ENCODE results near the gene PPP1R1C. TPM values are rescaled to one million over a fixed set of nuclear protein-coding genes. Genes with fewer than 3 reads are reported as not detected.

PPP1R1C gene
- total and polyA plus RNA-seq, 2 of the 13 experiments (the other 11 are each of a cell fraction or from before 2014, with no cell fraction given) = 1.5 to 3.5 TPM

- no peak for TF ChIP-seq ZHX2 (IDR thresholded peaks at IDR 0.05; ENCODE audit: low read depth)
- no peak for TF ChIP-seq ZHX2 (CRISPR knock-in tag; IDR thresholded peaks at IDR 0.05; ENCODE audit: borderline replicate concordance)
- TF ChIP-seq, protein P1, sequence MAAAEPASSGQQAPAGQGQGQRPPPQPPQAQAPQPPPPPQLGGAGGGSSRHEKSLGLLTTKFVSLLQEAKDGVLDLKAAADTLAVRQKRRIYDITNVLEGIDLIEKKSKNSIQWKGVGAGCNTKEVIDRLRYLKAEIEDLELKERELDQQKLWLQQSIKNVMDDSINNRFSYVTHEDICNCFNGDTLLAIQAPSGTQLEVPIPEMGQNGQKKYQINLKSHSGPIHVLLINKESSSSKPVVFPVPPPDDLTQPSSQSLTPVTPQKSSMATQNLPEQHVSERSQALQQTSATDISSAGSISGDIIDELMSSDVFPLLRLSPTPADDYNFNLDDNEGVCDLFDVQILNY (CRISPR knock-in tag; conservative IDR thresholded peaks at IDR 0.05) = no peak
- TF ChIP-seq, protein P2, sequence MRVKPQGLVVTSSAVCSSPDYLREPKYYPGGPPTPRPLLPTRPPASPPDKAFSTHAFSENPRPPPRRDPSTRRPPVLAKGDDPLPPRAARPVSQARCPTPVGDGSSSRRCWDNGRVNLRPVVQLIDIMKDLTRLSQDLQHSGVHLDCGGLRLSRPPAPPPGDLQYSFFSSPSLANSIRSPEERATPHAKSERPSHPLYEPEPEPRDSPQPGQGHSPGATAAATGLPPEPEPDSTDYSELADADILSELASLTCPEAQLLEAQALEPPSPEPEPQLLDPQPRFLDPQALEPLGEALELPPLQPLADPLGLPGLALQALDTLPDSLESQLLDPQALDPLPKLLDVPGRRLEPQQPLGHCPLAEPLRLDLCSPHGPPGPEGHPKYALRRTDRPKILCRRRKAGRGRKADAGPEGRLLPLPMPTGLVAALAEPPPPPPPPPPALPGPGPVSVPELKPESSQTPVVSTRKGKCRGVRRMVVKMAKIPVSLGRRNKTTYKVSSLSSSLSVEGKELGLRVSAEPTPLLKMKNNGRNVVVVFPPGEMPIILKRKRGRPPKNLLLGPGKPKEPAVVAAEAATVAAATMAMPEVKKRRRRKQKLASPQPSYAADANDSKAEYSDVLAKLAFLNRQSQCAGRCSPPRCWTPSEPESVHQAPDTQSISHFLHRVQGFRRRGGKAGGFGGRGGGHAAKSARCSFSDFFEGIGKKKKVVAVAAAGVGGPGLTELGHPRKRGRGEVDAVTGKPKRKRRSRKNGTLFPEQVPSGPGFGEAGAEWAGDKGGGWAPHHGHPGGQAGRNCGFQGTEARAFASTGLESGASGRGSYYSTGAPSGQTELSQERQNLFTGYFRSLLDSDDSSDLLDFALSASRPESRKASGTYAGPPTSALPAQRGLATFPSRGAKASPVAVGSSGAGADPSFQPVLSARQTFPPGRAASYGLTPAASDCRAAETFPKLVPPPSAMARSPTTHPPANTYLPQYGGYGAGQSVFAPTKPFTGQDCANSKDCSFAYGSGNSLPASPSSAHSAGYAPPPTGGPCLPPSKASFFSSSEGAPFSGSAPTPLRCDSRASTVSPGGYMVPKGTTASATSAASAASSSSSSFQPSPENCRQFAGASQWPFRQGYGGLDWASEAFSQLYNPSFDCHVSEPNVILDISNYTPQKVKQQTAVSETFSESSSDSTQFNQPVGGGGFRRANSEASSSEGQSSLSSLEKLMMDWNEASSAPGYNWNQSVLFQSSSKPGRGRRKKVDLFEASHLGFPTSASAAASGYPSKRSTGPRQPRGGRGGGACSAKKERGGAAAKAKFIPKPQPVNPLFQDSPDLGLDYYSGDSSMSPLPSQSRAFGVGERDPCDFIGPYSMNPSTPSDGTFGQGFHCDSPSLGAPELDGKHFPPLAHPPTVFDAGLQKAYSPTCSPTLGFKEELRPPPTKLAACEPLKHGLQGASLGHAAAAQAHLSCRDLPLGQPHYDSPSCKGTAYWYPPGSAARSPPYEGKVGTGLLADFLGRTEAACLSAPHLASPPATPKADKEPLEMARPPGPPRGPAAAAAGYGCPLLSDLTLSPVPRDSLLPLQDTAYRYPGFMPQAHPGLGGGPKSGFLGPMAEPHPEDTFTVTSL (CRISPR knock-in tag; IDR thresholded peaks at IDR 0.05; ENCODE audit: borderline replicate concordance) = no peak
- no peak for TF ChIP-seq STAG1 (CRISPR knock-in tag; IDR thresholded peaks at IDR 0.05)
- no peak for TF ChIP-seq ZNF749 (CRISPR knock-in tag; IDR thresholded peaks at IDR 0.05; ENCODE audit: borderline replicate concordance)
- TF ChIP-seq CBFB (CRISPR knock-in tag; IDR thresholded peaks at IDR 0.05) = no peak
These were observed 159.1 kb downstream of the PPP1R1C start (continued) for GRCh38 chr2:182144776-182145165.
